Ovary (tissue), 3 donors: ENCODE results near the gene CD3E.

ENCODE experiments used
- CTCF ChIP-seq, 3 donors: fragments of 450-650 bp in 2 of 3; fragments of 200-600 bp in 1 of 3; IDR thresholded peaks; one replicate each; pipeline versions ENCODE4 v1.5.1 to v1.8.0; 2016 to 2022; ENCODE audit warnings: antibody characterized with exemption in 3 of 3, mild to moderate bottlenecking in 1 of 3
- EP300 ChIP-seq: sonication (generic); formaldehyde crosslinking; IDR thresholded peaks from one replicate; pipeline ENCODE4 v1.6.1; 2017; ENCODE audit warnings: antibody characterized with exemption
- POLR2A ChIP-seq: fragments of 450-650 bp; IDR thresholded peaks from one replicate; pipeline ENCODE4 v1.6.1; 2017; ENCODE audit warnings: antibody characterized with exemption, mild to moderate bottlenecking, moderate library complexity
- donor health status: DM: no; HTN: no; CAD: no.

GRCh38 chr11:118263695-118264568 is 40.6 kb upstream of the CD3E start, which contains the start of gene MPZL2:
- TF ChIP-seq POLR2A (no peak), CTCF (IDR thresholded peaks at IDR 0.05) (no peak), EP300 (no peak)
